OCI-LY7 (cell line): ENCODE measurements around the gene EWSR1. TPM values are rescaled to one million over a fixed set of nuclear protein-coding genes. Genes with fewer than 3 reads are reported as not detected.
"Not testable (repeated sequence)": the region's sequence is repeated elsewhere in the genome, so short reads cannot be mapped to it uniquely, and the experiment has no call there.

ENCODE experiments used
- BruUV-seq: library from RNA; stranded (reverse); fragments of 400-500 nt; replicated peaks from 2 replicates; lab custom pipeline; 2021; lab: Mats Ljungman, UMichigan
- CTCF ChIA-PET: fragments of 300-600 bp; sonication (Branson Sonifier 250); formaldehyde crosslinking; loops from one replicate; lab custom pipeline; 2022; ENCODE audit warnings: antibody characterized with exemption; ENCODE audit not compliant: unreplicated experiment; lab: Charles Lee
- POLR2A ChIA-PET: fragments of 300-600 bp; sonication (Branson Sonifier 250); formaldehyde crosslinking; loops from one replicate; lab custom pipeline; 2022; ENCODE audit warnings: antibody characterized with exemption; lab: Charles Lee
- DNase-seq: peaks from one replicate; pipeline ENCODE4 v3.0.0-alpha.2; 2015; ENCODE audit warnings: low spot score
- H2AFZ ChIP-seq: fragments of 200-600 bp; sonication (generic), shearing (Covaris generic); 2 replicates; pipeline ENCODE4 v1.6.1; 2014; ENCODE audit warnings: mild to moderate bottlenecking, antibody characterized with exemption, low read length, moderate library complexity
- H3K27ac ChIP-seq: fragments of 200-600 bp; sonication (generic); 2 replicates; pipeline ENCODE4 v1.5.1; 2014; ENCODE audit warnings: mixed run types, low read depth, mild to moderate bottlenecking, moderate library complexity, low read length, inconsistent platforms; ENCODE audit not compliant: poor library complexity, severe bottlenecking
- H3K36me3 ChIP-seq: fragments of 200-600 bp; sonication (generic); 2 replicates; pipeline ENCODE4 v1.6.1; 2014; ENCODE audit warnings: mild to moderate bottlenecking, antibody characterized with exemption, low read length, moderate library complexity, mixed read lengths; ENCODE audit not compliant: insufficient read depth
- H3K4me1 ChIP-seq: fragments of 200-600 bp; sonication (generic); 2 replicates; pipeline ENCODE4 v1.5.1; 2014; ENCODE audit warnings: mild to moderate bottlenecking, low read length; ENCODE audit not compliant: insufficient read depth, poor library complexity, severe bottlenecking
- H3K4me2 ChIP-seq: fragments of 200-600 bp; sonication (generic); 2 replicates; pipeline ENCODE4 v1.6.1; 2014; ENCODE audit warnings: mild to moderate bottlenecking, low read length
- H3K4me3 ChIP-seq: fragments of 200-600 bp; sonication (generic); 2 replicates; pipeline ENCODE4 v1.5.1; 2014; ENCODE audit warnings: mild to moderate bottlenecking, low read depth, low read length; ENCODE audit not compliant: poor library complexity, severe bottlenecking
- H3K79me2 ChIP-seq: fragments of 200-600 bp; sonication (generic); 2 replicates; pipeline ENCODE4 v1.6.1; 2016; ENCODE audit warnings: low read depth, mild to moderate bottlenecking, low read length, moderate library complexity, mixed read lengths; ENCODE audit not compliant: insufficient read depth
- H3K9me2 ChIP-seq: fragments of 200-600 bp; sonication (generic); 2 replicates; pipeline ENCODE4 v1.6.1; 2016; ENCODE audit warnings: mild to moderate bottlenecking, low read length, mixed read lengths; ENCODE audit not compliant: insufficient read depth
- H3K9me3 ChIP-seq: fragments of 200-600 bp; sonication (generic); 2 replicates; pipeline ENCODE4 v1.6.1; 2014; ENCODE audit warnings: mild to moderate bottlenecking, mixed run types, low read length, mixed read lengths
- H4K20me1 ChIP-seq: fragments of 200-600 bp; sonication (generic); 2 replicates; pipeline ENCODE4 v1.6.1; 2014; ENCODE audit warnings: mild to moderate bottlenecking, antibody characterized with exemption, low read length, moderate library complexity, mixed read lengths; ENCODE audit not compliant: insufficient read depth
- CTCF ChIP-seq: fragments of 200-600 bp; sonication (generic); conservative IDR thresholded peaks from 2 replicates; pipeline ENCODE4 v1.5.1; 2014; ENCODE audit warnings: mild to moderate bottlenecking, antibody characterized with exemption, low read length, moderate library complexity, mixed read lengths
- EZH2phosphoT487 ChIP-seq: fragments of 200-600 bp; sonication (generic); IDR thresholded peaks from 2 replicates; pipeline ENCODE4 v1.6.1; 2018; ENCODE audit warnings: low read depth, borderline replicate concordance, mild to moderate bottlenecking, mixed run types, antibody characterized with exemption, low read length, moderate library complexity, mixed read lengths
- intact Hi-C: fragments of 100-400 bp; cut with micrococcal nuclease; formaldehyde crosslinking; loops from one replicate; pipeline ENCODE4 v1.10.0; 2022; ENCODE audit not compliant: unreplicated experiment
- total RNA-seq, 2 experiments: library from RNA; depleted of rRNA in 1 of 2; stranded (reverse); fragments of >200 nt in 1 of 2; shearing (Covaris generic) in 1 of 2; gene quantifications; 2 replicates each; pipeline ENCODE4 v1.2.3, GENCODE V29; 2014 to 2022

The EWSR1 gene
- total RNA-seq, 2 experiments from 2014 or later: 270 to 333 TPM

GRCh38 chr22:29244785-29245625, 23.1 kb upstream of the EWSR1 start:
- Histone ChIP-seq H4K20me1 (no peaks in the 10 kb centered on the region), H3K9me3 (no peaks in the 10 kb centered on the region), H3K36me3 (no peaks in the 10 kb centered on the region), H2AFZ (no peak overlapping the region), H3K9me2 (no peaks in the 10 kb centered on the region), H3K4me2 (no peak overlapping the region), H3K27ac (no peak overlapping the region), H3K79me2 (no peaks in the 10 kb centered on the region), H3K4me3 (no peak overlapping the region), H3K4me1 (no peaks in the 10 kb centered on the region)
- TF ChIP-seq EZH2phosphoT487: no peak
- TF ChIP-seq CTCF: no peak
- no peak for DNase-seq
- CTCF ChIA-PET: no interaction called here
- no TSS peak for BruUV-seq
- intact Hi-C loops: loop anchor here (1.0 to 10.0 kb wide), 4 partner anchors 43 to 648 kb away; no protein-coding TSS in a partner anchor
- POLR2A ChIA-PET: interaction anchor here (0.6 kb wide), 2 partner anchors 56 to 126 kb away, joined by 3 to 7 read pairs; no protein-coding TSS in a partner anchor

GRCh38 chr22:29245626-29246385, 22.3 kb upstream of the EWSR1 start:
- Histone ChIP-seq H4K20me1 (no peaks in the 10 kb centered on the region), H3K4me3 (no peak overlapping the region), H3K4me2 (no peak overlapping the region), H3K36me3 (no peaks in the 10 kb centered on the region), H3K27ac (no peak overlapping the region), H3K79me2 (no peaks in the 10 kb centered on the region), H2AFZ (no peak overlapping the region), H3K9me2 (no peaks in the 10 kb centered on the region), H3K9me3 (no peaks in the 10 kb centered on the region), H3K4me1 (no peaks in the 10 kb centered on the region)
- no TSS peak for BruUV-seq
- intact Hi-C loops: loop anchor here (1.0 to 10.0 kb wide), 4 partner anchors 44 to 649 kb away; no protein-coding TSS in a partner anchor
- TF ChIP-seq EZH2phosphoT487 (no peak), CTCF (peak; percentile 92)
- ChIA-PET CTCF (no interaction called here), POLR2A (interaction anchor here (0.6 kb wide), 2 partner anchors 56 to 125 kb away, joined by 3 to 7 read pairs; no protein-coding TSS in a partner anchor)
- DNase-seq: peak; percentile 70

- intact Hi-C loops: loop anchor here (5.0 to 10.0 kb wide), 3 partner anchors 206 to 651 kb away; no protein-coding TSS in a partner anchor
- POLR2A ChIA-PET, H3K4me3 ChIP-seq: not testable (repeated sequence)
Observed at GRCh38 chr22:29247891-29248290, 20.2 kb upstream of the EWSR1 start.

More at GRCh38 chr22:29247891-29248290, 20.2 kb upstream of the EWSR1 start:
- H3K36me3 ChIP-seq, H3K4me1 ChIP-seq, H3K27ac ChIP-seq, CTCF ChIA-PET, H4K20me1 ChIP-seq, BruUV-seq, H2AFZ ChIP-seq, H3K4me2 ChIP-seq, H3K9me2 ChIP-seq, DNase-seq, H3K9me3 ChIP-seq, H3K79me2 ChIP-seq: not testable (repeated sequence)
